Measurements from ENCODE around the gene HSF2. TPM values are rescaled to one million over a fixed set of nuclear protein-coding genes. Genes with fewer than 3 reads are reported as not detected.

HSF2 gene, protein sequence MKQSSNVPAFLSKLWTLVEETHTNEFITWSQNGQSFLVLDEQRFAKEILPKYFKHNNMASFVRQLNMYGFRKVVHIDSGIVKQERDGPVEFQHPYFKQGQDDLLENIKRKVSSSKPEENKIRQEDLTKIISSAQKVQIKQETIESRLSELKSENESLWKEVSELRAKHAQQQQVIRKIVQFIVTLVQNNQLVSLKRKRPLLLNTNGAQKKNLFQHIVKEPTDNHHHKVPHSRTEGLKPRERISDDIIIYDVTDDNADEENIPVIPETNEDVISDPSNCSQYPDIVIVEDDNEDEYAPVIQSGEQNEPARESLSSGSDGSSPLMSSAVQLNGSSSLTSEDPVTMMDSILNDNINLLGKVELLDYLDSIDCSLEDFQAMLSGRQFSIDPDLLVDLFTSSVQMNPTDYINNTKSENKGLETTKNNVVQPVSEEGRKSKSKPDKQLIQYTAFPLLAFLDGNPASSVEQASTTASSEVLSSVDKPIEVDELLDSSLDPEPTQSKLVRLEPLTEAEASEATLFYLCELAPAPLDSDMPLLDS
- total RNA-seq = 4.7 TPM

DNA sequence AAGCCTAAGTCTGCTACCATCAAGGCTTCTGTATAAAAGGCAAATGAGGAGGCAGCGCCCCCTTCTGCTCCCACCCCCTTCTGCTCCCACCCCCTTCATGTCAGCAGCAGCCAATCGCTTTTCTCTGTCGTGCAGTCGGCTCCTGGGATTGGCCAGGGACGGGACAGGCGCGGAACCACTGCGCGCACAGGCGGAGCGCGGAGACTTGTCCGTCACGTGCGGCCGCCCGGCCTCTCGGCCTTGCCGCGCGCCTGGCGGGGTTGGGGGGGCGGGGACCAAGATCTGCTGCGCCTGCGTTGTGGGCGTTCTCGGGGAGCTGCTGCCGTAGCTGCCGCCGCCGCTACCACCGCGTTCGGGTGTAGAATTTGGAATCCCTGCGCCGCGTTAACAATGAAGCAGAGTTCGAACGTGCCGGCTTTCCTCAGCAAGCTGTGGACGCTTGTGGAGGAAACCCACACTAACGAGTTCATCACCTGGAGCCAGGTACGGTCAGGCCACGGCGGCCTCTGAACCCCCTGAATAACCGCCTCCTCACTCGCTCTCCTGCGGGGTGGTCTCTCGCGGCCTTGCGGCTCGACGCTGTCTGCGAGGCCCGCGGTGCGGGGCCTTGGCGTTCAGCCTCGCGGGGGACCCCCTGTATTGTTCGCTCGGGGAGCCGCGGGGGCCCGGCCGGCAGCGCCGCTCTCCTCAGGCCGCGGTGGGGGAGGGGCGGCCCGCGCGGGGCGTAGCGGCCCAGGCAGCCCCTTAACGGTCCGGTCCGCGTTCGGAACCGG is at the start of gene HSF2:
HSF2 (plus strand) TSS at position 305 of the 773 bp plus-strand sequence; CDS start at position 391, 86 bp downstream.
- peak; percentile 99 for ATAC-seq

DNA sequence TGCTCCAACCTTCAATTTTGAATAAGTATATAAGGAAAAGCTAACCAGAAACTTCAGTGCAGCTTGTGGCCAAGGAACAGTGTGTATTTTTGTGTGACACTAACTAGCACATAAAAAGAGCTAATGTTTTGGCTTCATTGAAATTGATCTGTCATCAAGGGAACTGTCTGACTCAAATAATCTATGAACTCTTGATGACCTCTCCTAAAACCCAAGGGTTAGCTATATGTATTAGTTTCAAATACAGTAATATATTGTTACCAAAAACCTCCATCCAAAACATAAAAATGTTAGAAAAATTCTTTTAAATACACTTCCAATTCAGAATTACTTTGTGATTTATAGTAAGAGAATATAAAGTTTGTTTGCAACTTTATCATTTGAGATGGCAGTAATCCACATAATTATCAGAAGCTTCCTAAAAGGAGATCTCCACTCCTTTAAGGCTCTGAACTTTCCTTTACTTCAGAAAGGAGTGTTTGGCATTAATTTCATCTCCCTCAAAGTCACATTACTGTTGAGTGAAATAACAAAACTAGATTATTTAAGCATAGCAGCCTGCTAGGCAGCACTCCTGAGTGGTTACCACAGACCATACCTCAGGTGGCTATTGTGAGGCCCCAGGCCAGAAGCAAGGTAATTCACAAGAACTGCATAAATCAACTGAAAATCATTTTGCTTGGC is 46.3 kb upstream of the HSF2 start:
- ATAC-seq = no peak

DNA sequence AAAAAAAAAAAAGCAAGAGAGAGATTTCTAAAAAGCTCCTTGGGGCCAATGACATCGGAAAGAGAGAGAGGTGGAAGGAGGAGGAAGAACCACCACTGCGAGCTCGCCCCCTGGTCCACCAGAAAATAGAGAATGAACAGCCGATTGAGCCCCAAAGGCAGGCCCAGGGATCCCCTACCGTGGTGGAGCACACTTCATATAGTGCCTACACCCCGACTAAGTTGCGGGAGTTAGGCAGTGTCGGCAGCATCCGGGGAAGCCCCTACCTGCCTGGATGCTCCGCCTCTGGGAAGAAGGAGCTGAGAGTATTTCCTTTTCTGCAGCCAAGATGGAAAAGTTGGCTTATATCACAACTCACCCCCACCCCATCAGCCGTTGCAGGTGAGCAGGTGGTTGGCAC is 38.6 kb upstream of the HSF2 start:
- no peak for ATAC-seq

DNA sequence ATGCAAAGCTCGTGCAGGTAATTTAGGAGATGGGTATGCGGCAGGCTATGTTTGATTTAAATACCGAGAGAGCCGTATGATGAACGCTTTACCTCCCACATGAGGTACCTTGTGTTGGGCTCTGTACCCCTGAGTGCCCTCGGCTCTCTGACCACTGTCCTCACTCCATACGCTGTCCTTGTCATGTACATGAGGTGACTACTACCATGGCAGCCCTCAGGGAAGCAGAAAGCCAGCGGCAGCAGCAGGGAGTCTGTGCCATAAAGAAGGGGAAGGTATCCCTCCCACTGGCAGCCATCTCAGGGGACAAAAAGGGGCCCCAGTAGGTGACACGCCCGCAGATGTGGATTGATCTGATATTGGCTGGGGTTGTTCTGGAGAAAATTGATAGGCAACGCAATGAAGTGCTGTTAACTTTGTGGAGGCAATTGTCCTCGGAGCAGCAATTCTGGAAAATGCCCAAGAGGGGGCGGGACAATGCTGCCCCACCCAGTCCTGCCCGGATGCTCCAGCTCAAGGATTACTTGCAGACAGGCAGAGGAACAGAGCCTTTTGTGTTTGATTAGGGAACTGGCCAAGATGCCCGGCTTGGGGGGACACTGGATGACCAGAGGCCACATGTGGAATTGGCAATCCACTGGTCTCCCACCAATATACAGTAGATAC is 38.0 kb upstream of the HSF2 start:
- ATAC-seq = no peak

DNA sequence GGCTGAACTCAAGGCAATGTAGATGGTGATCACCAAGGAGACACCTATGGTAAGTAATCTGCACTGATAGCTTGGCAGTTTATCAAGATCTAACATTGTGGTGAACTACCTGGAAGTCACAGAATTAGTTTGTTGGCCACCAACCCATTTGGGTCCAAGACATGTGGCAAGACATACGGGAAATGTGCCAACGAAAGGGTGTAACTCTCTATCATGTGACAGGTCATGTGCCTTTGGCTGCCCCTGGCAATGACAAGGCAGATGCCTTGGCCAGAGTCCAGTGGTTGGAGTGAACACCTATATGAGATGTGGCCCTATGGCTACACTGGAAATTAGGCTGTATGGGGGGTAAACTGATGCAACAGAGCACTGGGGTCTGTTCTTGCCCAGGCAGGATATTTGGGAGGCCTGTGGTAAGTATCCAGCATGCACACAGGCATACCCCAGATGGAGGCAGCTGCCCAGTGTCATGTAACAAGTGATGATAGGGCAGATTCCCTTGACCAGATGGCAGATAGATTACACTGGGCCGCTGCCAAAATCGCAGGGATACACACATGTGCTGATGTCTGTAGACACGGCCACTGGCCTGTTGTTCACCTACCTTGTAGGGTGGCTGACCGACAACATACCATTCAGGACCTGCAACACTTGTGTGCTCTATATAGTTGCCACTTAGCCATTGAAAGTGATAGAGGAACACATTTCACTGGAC is 35.5 kb upstream of the HSF2 start:
- no peak for ATAC-seq

DNA sequence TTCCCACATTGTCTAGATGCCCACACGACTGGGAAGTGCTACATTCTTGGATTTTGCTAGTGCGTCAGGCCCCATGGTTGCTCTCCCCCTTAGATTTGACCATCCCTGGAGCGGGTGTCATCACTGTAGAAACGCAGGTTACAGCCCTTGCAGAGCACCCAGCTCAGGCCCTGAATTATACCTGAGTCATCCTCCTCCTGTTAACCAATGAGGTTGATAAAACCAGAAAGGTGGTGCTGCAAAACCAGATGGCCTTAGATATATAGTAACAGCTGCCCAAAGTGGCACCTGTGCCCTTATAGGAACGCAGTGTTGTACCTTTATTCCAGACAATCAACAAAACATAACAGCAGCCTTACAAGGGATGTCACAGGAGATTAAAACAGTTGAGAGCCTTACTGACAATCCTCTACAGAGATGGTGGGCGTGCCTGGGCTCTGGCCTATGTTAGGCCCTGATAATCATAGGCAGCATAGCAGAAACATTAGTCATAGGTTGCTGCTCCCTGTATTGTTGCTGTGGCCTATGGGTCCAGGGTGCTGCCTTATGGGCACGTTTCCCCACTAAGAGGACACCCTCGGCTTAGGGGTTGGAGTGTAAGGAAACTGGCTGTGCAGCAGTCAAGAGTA is 33.6 kb upstream of the HSF2 start:
- ATAC-seq = peak; percentile 92

DNA sequence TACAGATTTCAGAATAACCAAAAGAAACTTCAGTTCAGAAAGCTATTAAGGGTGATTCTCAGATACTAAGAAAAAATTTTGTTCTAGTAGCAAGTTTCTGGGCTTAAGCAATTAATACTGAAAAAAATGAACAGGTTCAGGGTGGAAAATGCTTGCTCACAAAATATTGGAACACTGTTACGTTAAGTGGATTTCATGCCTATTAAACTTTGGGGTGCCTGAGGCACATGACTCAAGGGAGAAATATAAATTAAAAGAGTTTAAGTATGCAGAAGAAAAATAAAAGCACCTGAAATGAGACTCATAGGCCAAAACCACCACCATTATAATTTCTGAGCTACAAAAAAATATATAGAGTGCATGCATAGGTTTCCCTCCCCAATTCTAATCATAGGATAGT is 32.3 kb upstream of the HSF2 start:
- ATAC-seq = no peak

DNA sequence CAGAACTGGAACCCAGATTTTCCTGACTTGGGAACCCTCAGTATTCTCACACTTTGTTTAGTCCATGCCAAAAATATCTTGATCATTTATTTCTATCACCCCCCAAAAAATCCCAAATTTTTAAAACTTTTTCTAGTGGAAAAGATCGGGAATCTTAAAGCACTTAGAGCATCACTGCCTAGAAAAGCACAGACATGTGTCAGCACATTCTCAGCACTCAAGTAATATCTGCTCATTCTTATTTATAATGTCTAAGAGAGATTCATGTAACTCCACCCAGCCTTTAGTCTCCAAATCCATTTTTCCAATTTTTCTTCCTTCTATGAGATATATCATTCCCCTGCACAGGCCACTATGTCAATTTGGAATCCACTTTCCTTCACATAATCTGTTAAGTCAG is 29.9 kb upstream of the HSF2 start:
- no peak for ATAC-seq

DNA sequence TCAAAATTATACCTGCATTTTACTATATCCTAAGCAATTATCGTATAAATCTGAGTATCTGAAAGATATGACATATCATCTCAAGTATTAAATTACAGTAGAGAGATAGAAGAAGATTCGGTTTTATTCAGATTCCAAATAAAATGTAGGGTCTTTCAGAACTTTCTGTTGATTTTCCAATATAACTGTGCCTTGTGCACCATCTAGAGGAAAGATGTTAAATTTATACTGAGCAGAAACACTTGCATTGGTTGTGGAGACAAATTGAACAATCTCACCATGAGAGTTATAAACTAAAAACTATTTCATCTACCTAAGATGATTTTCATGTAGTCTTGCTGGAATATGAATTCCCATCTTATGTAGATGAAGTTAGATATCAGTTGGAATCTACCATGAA is 26.8 kb upstream of the HSF2 start:
- no peak for ATAC-seq

DNA sequence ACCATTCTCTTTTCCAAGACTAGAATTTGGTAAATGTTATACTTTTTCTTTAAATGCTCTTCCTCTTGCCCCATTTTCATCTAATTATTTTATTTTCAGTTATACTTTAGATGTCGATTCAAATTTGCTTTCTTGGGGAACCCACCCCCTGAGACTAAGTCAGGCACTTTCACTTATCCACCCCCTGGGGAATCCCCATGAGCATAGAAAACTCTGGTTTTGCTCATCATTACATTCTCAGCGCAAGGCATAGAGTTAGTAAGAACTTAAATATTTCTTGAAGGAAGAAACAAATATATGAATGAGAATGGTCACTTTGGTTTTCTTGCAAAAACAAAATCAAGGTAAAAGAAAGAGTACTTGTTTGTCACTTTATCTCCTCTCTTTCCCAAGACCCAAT is 25.1 kb upstream of the HSF2 start:
- ATAC-seq = no peak

DNA sequence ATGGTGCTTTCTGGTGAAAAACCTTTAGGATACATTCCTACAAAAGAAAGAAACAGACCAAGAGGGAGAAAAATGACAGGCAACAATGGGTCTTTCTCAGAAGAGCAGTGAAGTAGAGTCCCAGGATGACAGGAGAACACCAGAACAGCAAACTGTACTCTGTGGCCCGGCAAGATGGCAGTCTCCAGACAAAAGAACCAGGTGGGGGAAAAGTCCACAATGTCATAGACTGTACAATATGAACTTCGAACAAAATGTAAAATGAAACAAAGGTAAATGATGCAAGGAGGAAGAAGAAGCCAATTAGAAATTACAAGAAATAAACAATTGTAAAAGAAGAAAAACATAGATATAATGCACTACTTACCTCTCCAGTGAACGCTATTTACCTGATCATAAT is 23.2 kb upstream of the HSF2 start:
- ATAC-seq = no peak

DNA sequence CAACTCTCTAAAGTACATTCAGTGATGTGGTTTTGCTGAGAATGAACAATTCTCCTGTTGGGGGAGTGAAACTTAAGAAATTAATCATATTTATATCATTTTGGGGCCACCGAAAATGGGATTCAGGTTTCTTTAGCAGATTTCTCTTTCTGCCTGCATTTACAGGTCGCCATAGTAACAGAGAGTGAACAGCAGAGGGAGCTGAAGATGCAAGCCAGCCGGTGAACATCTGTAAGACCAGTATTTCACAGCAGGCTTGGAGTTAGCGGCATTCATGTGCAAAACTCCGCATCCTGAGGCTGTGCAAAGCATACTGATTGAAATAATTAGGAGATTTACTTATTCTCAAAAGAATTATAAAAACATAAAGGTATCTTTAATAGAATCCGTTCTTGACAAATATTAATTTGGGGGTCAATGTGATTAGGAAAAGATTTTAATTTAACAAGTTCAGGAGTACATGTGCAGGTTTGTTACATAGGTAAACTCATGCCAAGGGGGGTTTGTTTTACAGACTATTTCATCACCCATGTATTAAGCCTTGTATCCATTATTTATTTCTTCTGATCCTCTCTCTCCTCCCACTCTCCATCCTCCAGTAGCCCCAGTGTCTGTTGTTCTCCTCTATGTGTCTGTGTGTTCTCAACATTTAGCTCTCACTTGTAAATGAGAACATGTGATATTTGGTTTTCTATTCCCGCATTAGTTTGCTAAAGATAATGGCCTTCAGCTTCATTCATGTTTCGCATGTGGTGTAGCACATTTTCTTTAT is 17.8 kb upstream of the HSF2 start:
- peak; percentile 71 for ATAC-seq

DNA sequence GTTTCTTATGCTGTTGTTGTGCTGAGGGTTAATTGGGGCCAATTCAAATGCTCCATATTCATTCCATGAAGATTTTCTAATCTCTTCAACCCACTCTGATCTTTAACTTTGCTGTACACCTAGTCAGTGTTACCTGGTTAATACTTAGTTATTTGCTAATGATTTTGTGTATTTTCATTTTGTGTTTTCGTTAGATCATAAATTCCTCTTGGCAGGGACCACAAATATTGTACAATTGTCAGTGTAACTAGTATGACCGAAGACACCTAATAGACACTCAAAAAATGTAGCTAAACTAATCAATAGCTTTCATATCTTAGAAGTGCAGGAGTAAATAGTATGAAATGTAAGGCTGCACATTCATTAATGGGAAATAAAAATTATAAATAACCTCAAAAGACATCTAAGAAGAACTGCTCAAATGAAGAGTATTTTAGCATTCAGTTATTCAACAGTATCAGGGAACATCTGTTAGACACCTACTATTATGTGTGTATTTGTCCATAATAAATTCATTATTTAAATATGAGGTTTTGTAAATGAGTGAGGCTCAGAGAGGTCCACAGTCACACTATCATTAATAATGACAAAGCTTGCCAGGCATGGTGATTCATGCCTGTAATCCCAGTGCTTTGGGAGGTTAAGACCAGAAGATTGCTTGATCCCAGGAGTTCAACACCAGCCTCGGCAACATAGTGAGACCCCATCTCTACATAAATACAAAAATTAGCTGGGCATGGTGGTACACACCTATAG is 13.4 kb upstream of the HSF2 start:
- no peak for ATAC-seq

DNA sequence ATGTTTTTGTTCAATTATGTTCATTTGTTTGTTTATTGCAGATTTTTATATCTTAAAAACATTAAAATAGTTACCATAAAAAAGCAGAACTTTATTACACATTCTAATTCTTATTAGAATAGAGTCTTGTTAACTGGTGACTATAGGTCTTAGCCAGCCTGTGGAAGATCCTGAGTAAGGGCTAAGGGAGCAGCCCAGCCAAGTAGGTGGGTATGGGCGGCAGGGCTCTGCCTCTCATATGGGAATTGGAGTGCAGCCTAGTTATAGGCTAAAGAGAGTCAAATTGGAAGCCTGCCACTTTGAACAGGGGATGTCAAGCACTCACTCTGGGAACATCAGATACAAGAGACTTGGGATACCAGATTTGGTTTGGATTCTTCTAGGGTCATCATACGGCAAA is 10.5 kb upstream of the HSF2 start:
- no peak for ATAC-seq

DNA sequence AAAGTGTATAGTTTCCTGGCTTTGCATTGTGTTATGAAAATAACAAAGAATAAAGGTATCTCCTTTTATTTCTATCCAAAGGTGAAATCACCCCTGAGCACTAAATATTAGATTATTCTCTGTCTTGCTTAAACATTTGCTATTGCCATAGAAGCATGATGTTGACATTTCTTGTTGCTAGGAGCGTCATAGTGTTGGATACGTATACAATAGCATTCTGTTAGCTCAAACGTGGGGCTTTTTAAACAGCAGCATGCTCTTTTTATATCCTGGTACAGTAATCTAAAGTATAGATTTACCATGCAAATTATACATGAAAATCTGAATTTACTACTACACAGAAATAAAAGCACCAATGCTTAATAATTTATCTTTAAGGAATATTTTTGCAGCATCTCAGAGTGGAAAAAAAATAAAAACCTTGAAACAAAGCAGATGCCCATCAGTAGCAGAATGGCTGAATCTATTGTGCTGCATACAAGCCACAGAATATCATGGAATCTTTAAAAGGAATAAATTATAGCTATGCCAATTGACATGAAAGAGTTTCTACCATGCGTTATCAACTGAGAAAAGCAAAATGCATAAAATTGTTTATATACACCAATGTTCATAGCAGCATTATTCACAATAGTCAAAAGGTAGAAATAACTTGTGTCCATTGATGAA is 9.6 kb upstream of the HSF2 start:
- no peak for ATAC-seq

DNA sequence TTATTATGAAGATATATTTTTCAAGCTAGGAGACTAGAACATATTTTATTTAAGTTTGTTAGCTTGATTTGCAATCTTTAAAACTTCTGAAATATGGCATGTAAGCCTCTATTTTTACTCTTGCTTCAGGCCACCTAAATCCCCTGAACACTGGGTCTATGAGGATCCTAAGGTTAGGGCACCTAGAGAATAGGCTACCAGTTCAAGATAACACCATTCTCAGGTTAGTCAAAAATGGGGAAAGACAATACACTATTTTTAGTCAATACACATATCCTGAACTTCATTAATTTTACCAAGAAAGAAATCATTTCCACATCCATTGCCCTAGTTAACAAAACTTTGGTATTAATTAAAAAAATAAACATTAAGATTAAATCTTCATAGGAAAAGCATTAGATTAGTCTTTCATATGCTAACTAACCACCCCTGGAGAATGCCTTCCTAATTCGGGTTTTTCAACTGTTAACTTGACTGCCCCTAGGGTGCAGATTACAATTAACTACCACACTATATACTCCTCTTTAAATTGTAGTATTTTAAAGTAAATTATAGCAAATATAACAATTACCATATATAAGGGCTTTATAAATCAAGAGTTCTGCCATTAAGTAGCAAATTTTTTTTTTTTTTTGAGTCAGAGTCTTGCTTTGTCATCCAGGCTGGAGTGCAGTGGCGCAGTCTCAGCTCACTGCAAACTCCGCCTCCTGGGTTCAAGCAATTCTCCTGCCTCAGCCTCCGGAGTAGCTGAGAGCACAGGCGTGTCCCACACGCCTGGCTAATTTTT is 6.7 kb upstream of the HSF2 start:
- ATAC-seq = no peak

DNA sequence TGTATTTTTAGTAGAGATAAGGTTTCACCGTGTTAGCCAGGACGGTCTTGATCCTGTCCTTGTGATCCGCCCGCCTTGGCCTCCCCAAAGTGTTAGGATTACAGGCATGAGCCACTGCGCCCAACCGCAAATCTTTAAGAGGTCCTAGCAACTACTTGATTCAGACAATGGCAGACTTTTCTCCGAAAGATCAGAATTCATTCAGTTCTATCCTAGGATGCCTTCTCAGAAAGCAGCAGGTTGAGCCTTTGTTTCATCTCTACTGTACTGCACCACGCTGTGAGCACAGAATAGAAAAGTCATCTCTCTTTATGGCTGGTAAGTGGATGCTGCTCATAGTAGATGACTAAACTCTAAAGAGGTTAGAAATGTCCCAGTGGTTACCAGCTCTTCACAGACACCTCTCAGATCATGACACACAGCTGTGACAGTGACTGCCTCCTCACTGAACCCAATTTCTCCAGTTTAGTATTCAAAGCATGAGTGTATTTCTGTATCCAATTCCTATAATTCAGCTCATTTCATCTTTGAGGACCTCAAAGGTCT is 6.0 kb upstream of the HSF2 start:
- ATAC-seq = no peak

DNA sequence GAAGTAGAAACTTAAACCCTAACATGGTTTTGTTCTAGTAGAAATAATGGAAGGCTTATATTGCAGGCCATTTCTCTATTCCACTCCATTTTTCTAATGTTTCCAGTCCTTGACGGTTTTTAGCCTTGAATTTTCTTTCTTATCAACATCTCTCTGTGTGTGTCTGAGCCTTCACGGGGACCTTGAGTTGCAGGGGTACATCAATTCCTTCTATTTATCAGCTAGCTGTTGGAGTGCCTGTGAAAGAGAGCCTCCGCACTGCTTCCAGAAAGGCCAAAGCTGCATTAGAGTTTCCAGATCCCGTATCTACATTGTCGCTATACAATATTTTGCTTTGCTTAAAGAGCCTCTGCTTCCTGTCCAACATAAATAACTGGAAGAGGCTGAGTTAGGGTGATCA is 5.4 kb upstream of the HSF2 start:
- no peak for ATAC-seq

Measured in esophagus mucosa (tissue), 1 donor.